Spinal cord (tissue), 10 donors: ENCODE measurements around the gene USP4. TPM values are rescaled to one million over a fixed set of nuclear protein-coding genes. Genes with fewer than 3 reads are reported as not detected.
"Not testable (repeated sequence)": the region's sequence is repeated elsewhere in the genome, so short reads cannot be mapped to it uniquely, and the experiment has no call there.

Experiments
- DNase-seq, 6 donors: peaks; one replicate each; pipeline versions ENCODE4 v3.0.0 to v3.0.0-alpha.2; 2013 to 2015; ENCODE audit warnings: low spot score in 6 of 6, low read depth in 4 of 6
- H3K27ac ChIP-seq: one replicate; pipeline ENCODE4 v1.5.1; 2013; ENCODE audit warnings: low read depth, low read length, control low read depth
- H3K27me3 ChIP-seq: one replicate; pipeline ENCODE4 v1.6.1; 2013; ENCODE audit warnings: low read length; ENCODE audit not compliant: control insufficient read depth, insufficient read depth
- H3K36me3 ChIP-seq: one replicate; pipeline ENCODE4 v1.6.1; 2013; ENCODE audit warnings: low read length; ENCODE audit not compliant: control insufficient read depth, insufficient read depth
- H3K4me1 ChIP-seq: one replicate; pipeline ENCODE4 v1.6.1; 2013; ENCODE audit warnings: low read length; ENCODE audit not compliant: control insufficient read depth, insufficient read depth
- H3K4me3 ChIP-seq: one replicate; pipeline ENCODE4 v1.5.1; 2013; ENCODE audit warnings: low read depth, low read length, control low read depth
- H3K9me3 ChIP-seq: one replicate; pipeline ENCODE4 v1.6.1; 2013; ENCODE audit warnings: low read length; ENCODE audit not compliant: control insufficient read depth, insufficient read depth
- WGBS: methylation state at CpG from one replicate; pipeline ENCODE4 v1.1.5; 2013; ENCODE audit warnings: missing lambda C conversion rate; ENCODE audit not compliant: insufficient coverage; 5-methylcytosine and 5-hydroxymethylcytosine counted together
- polyA plus RNA-seq, 2 donors: library from polyadenylated mRNA; unstranded; fragments of 120-200 nt; gene quantifications; one replicate each; pipeline ENCODE4 v1.2.1, GENCODE V29; 2013; ENCODE audit not compliant: insufficient read length in 2 of 2
- small RNA-seq: library from RNA; depleted of rRNA; stranded (forward); fragments of <200 nt; gene quantifications from one replicate; pipeline ENCODE3, GENCODE V24; 2014; ENCODE audit warnings: low replicate concordance
- total RNA-seq, 2 donors: library from RNA; depleted of rRNA in 1 of 2; stranded (reverse); fragments of 120-200 nt in 1 of 2; fragments of >200 nt in 1 of 2; gene quantifications; one replicate each; pipeline versions ENCODE4 v1.2.3 to v1.2.4, GENCODE V29; 2013 to 2014
- donor health status: healthy.

Gene USP4
- total and polyA plus RNA-seq, 4 donors, result 30.9 to 80.1 (median 48.7) TPM

DNA sequence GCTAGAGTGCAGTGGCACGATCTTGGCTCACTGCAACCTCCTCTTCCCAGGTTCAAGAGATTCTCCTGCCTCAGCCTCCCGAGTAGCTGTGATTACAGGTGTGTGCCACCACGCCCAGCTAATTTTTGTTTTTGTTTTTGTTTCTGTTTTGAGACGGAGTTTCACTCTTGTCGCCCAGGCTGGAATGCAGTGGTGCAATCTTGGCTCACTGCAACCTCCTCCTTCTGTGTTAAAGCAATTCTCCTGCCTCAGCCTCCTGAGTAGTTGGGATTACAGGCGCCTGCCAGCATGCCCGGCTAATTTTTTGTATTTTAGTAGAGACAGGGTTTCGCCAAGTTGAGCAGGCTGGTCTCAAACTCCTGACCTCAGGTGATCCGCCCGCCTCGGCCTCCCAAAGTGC lies 99.8 kb downstream of the USP4 start:
- 100% methylated on average over 1 of the region's 11 CpGs for WGBS
- H3K4me1 ChIP-seq, H3K4me3 ChIP-seq, H3K27ac ChIP-seq, H3K9me3 ChIP-seq, H3K36me3 ChIP-seq, H3K27me3 ChIP-seq, DNase-seq: not testable (repeated sequence)

GRCh38 chr3:49238274-49239127 lies 101.4 kb downstream of the USP4 start:
- no peaks in the 10 kb centered on the region for H3K36me3 ChIP-seq
- 72% methylated on average over 8 of the region's 9 CpGs for WGBS
- H3K27ac ChIP-seq, result no peak overlapping the region
- H3K9me3 ChIP-seq, result peaks cover 2% of the 10 kb centered on the region
- no peaks in the 10 kb centered on the region for H3K4me1 ChIP-seq
- peak in 1 of 6 donors; percentile 20 for DNase-seq
- H3K27me3 ChIP-seq, result no peaks in the 10 kb centered on the region
- H3K4me3 ChIP-seq, result no peak overlapping the region

DNA sequence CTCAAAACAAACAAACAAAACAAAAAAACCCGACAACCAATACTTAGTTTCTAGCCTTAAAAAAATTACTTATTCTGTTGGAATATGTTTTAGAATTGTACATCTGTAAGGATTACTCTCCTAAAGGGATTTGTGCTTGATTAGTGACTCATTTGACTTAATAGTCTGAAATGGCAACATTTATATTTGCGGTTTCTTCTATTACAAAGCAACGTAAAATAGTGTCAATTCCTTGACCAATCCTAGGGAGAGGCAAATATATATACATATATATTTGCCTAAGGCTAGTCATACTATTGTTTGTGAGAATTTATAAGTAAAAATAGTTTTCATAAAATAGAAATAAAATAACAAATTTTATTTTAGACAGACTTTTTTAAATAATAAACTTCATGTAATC lies 102.5 kb downstream of the USP4 start:
- Histone ChIP-seq H3K27ac (no peak overlapping the region), H3K27me3 (no peaks in the 10 kb centered on the region), H3K4me3 (no peak overlapping the region), H3K9me3 (peaks cover 2% of the 10 kb centered on the region), H3K4me1 (no peaks in the 10 kb centered on the region), H3K36me3 (no peaks in the 10 kb centered on the region)
- no peak for DNase-seq
- no CpG with 5 or more reads among the region's 3 CpGs for WGBS

- H3K4me1 ChIP-seq, result no peaks in the 10 kb centered on the region
- H3K27ac ChIP-seq, result no peak overlapping the region
- H3K36me3 ChIP-seq, result no peaks in the 10 kb centered on the region
- no peaks in the 10 kb centered on the region for H3K27me3 ChIP-seq
- no peak for DNase-seq
- no peak overlapping the region for H3K4me3 ChIP-seq
- H3K9me3 ChIP-seq, result peaks cover 2% of the 10 kb centered on the region
Measured at GRCh38 chr3:49236226-49236625, 103.6 kb downstream of the USP4 start.

- H3K27me3 ChIP-seq, H3K4me1 ChIP-seq, H3K36me3 ChIP-seq, H3K9me3 ChIP-seq, DNase-seq, H3K27ac ChIP-seq, H3K4me3 ChIP-seq: not testable (repeated sequence)
- 98% methylated on average over 4 of the region's 5 CpGs for WGBS
Measured at GRCh38 chr3:49228817-49229216, 111.0 kb downstream of the USP4 start.

Small RNA genes within 50 kb of the gene (small RNA-seq; reads per million reads assigned to genes)
- gene AC121247.2, result not detected
- gene MIR4271, result not detected
- gene RF00019, result not detected

Other genes with a start within 250 kb of the USP4 start
- gene QRICH1, start 246.0 kb downstream of the USP4 start, total RNA-seq, result 100 to 1,000 TPM in 1 of 2 donors, 10 to 100 TPM in 1; 84.6 to 104 TPM
- gene QRICH1, start 246.0 kb downstream of the USP4 start, polyA plus RNA-seq, result 10 to 100 TPM; 62.9 to 80.1 TPM
- gene QARS1, start 235.3 kb downstream of the USP4 start, total RNA-seq, result 100 to 1,000 TPM; 122 to 187 TPM
- 100 to 1,000 TPM; 136 to 159 TPM for gene QARS1, start 235.3 kb downstream of the USP4 start, polyA plus RNA-seq
- gene USP19, start 219.2 kb downstream of the USP4 start, total RNA-seq, result 10 to 100 TPM; 32.5 to 45.0 TPM
- gene USP19, start 219.2 kb downstream of the USP4 start, polyA plus RNA-seq, result 10 to 100 TPM; 46.9 to 54.4 TPM
- gene LAMB2, start 207.0 kb downstream of the USP4 start, total RNA-seq, result 100 to 1,000 TPM; 225 to 536 TPM
- 100 to 1,000 TPM; 160 to 221 TPM for gene LAMB2, start 207.0 kb downstream of the USP4 start, polyA plus RNA-seq
- 10 to 100 TPM in 1 of 2 donors, 1 to 10 TPM in 1; 9.7 to 23.1 TPM for gene CCDC71, start 173.7 kb downstream of the USP4 start, total RNA-seq
- 10 to 100 TPM; 17.5 to 19.7 TPM for gene CCDC71, start 173.7 kb downstream of the USP4 start, polyA plus RNA-seq
- 10 to 100 TPM; 20.0 to 61.6 TPM for gene KLHDC8B, start 168.5 kb downstream of the USP4 start, total RNA-seq
- 10 to 100 TPM; 34.7 to 38.7 TPM for gene KLHDC8B, start 168.5 kb downstream of the USP4 start, polyA plus RNA-seq
- gene C3orf62, start 62.8 kb downstream of the USP4 start, total RNA-seq, result 1 to 10 TPM; 4.5 to 6.1 TPM
- 10 to 100 TPM; 12.6 to 19.5 TPM for gene C3orf62, start 62.8 kb downstream of the USP4 start, polyA plus RNA-seq
- gene GPX1, start 18.3 kb upstream of the USP4 start, total RNA-seq, result 100 to 1,000 TPM in 1 of 2 donors, 10 to 100 TPM in 1; 71.2 to 168 TPM
- gene GPX1, start 18.3 kb upstream of the USP4 start, polyA plus RNA-seq, result 100 to 1,000 TPM; 190 to 201 TPM
- 100 to 1,000 TPM; 286 to 331 TPM for gene RHOA, start 71.9 kb upstream of the USP4 start, total RNA-seq
- 100 to 1,000 TPM; 434 to 442 TPM for gene RHOA, start 71.9 kb upstream of the USP4 start, polyA plus RNA-seq
- 10 to 100 TPM; 22.5 to 29.5 TPM for gene TCTA, start 72.4 kb upstream of the USP4 start, total RNA-seq
- gene TCTA, start 72.4 kb upstream of the USP4 start, polyA plus RNA-seq, result 10 to 100 TPM; 33.5 to 38.0 TPM
- gene AMT, start 82.4 kb upstream of the USP4 start, total RNA-seq, result 10 to 100 TPM in 1 of 2 donors, 1 to 10 TPM in 1; 4.1 to 16.4 TPM
- gene AMT, start 82.4 kb upstream of the USP4 start, polyA plus RNA-seq, result 10 to 100 TPM; 19.6 to 22.2 TPM
- gene NICN1, start 89.3 kb upstream of the USP4 start, total RNA-seq, result 10 to 100 TPM in 1 of 2 donors, 1 to 10 TPM in 1; 6.7 to 15.6 TPM
- gene NICN1, start 89.3 kb upstream of the USP4 start, polyA plus RNA-seq, result 10 to 100 TPM; 48.5 to 49.0 TPM
- 10 to 100 TPM; 48.7 to 83.7 TPM for gene DAG1, start 130.2 kb upstream of the USP4 start, total RNA-seq
- gene DAG1, start 130.2 kb upstream of the USP4 start, polyA plus RNA-seq, result 100 to 1,000 TPM in 1 of 2 donors, 10 to 100 TPM in 1; 92.6 to 101 TPM
- gene BSN, start 214.4 kb upstream of the USP4 start, total RNA-seq, result 10 to 100 TPM in 1 of 2 donors, 1 to 10 TPM in 1; 6.9 to 14.8 TPM
- 10 to 100 TPM; 17.5 to 19.4 TPM for gene BSN, start 214.4 kb upstream of the USP4 start, polyA plus RNA-seq